Stomach (tissue), 4 donors: Measurements from ENCODE around the gene IPCEF1.

Experiments
- CTCF ChIP-seq, 7 experiments: fragments of 450-650 bp in 4 of 7; fragments of 200-600 bp in 3 of 7; sonication (generic) in 3 of 7; IDR thresholded peaks; one replicate each; pipeline ENCODE4 v1.5.1; 2016 to 2019; ENCODE audit warnings: antibody characterized with exemption in 7 of 7, control low read depth in 2 of 7, mild to moderate bottlenecking in 1 of 7
- POLR2A ChIP-seq, 4 donors: fragments of 450-650 bp; IDR thresholded peaks; one replicate each; pipeline ENCODE4 v1.6.1; 2016; ENCODE audit warnings: antibody characterized with exemption in 4 of 4, control low read depth in 2 of 4, mild to moderate bottlenecking in 1 of 4, moderate library complexity in 1 of 4

GRCh38 chr6:154320181-154320580 is 36.4 kb downstream of the IPCEF1 start:
- no peak for TF ChIP-seq CTCF (IDR thresholded peaks at IDR 0.05)
- TF ChIP-seq POLR2A (IDR thresholded peaks at IDR 0.05), result no peak
